Measurements from ENCODE around the gene HSPA9. TPM values are rescaled to one million over a fixed set of nuclear protein-coding genes. Genes with fewer than 3 reads are reported as not detected.

HSPA9 gene
- total and polyA plus RNA-seq, 2 of the 13 experiments (the other 11 are each of a cell fraction or from before 2014, with no cell fraction given): 165 to 478 TPM

DNA sequence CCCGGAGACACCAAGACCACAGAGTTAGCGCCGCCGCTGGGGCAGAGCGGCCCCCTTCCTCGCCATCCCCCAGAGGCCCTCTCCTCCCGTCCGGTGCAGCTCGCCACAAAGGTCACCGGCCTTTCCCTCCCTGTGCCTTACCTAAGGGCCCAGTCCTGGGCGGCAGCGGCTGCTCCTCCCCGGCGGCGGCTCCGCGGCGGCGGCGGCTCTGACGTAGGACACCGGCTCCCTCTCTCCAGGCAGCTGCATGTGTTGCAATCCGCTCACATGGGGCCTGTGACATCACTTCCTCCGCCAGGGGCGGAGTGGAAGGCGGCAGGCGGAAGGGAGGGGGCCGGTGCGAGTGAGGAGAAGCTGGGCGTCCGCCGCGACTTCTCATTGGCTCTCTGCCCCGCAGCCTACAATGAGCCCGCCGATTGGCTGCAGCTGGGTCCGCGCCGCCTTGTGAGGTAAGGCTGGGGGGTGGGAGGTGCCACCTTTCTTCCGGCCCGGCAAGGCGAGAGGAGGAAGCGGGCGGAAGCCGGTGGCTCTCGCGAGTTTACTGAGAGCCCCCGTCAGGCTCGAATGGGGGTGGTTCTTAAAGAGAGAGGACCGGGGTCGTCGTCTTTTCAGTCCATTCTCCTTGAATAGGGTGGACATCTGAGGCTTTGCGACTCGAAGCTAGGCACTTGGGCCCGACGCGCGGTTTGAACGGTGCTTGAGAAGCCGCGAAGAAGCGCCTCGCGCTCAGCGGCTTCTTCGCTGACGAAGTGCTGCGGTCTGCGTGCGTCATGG lies 32.1 kb downstream of the HSPA9 start, which contains the start of gene ETF1 (continued):
- TF ChIP-seq ARNT2 (CRISPR knock-in tag; IDR thresholded peaks at IDR 0.05; ENCODE audit: low read depth) (peak; percentile 75), GABPA (IDR thresholded peaks at IDR 0.05; ENCODE audit: low read depth, low read length) (peak; percentile 84), GABPA (CRISPR knock-in tag; IDR thresholded peaks at IDR 0.05; ENCODE audit: low read depth) (peak; percentile 94), LRRFIP1 (CRISPR knock-in tag; conservative IDR thresholded peaks at IDR 0.05) (no peak), KAT2B (IDR thresholded peaks at IDR 0.05; ENCODE audit: borderline replicate concordance, low read depth, low read length) (no peak), MIER2 (CRISPR knock-in tag; IDR thresholded peaks at IDR 0.05) (0 out of 2 replicates have a peak, but pooled peaks have one; percentile 10), CBX1 (IDR thresholded peaks at IDR 0.05; ENCODE audit: low read depth) (no peak), MLX (CRISPR knock-in tag; IDR thresholded peaks at IDR 0.05) (0 out of 2 replicates have a peak, but pooled peaks have one; percentile 32), ZNF75D (CRISPR knock-in tag; IDR thresholded peaks at IDR 0.05; ENCODE audit: borderline replicate concordance) (no peak), KLF13 (CRISPR knock-in tag; IDR thresholded peaks at IDR 0.05) (no peak), NR0B2 (CRISPR knock-in tag; IDR thresholded peaks at IDR 0.05) (0 out of 2 replicates have a peak, but pooled peaks have one; percentile 5), POGK (CRISPR knock-in tag; conservative IDR thresholded peaks at IDR 0.05) (peak; percentile 92; the same call in 1 of the 2 replicates), RARG (CRISPR knock-in tag; IDR thresholded peaks at IDR 0.05; ENCODE audit: low read depth) (no peak), ZNF253 (CRISPR knock-in tag; IDR thresholded peaks at IDR 0.05; ENCODE audit: borderline replicate concordance) (no peak), RXRB (CRISPR knock-in tag; IDR thresholded peaks at IDR 0.05; ENCODE audit: borderline replicate concordance) (no peak; the same call in 1 of the 2 replicates), ZNF256 (CRISPR knock-in tag; conservative IDR thresholded peaks at IDR 0.05) (no peak), MEIS1 (CRISPR knock-in tag; IDR thresholded peaks at IDR 0.05; ENCODE audit: borderline replicate concordance) (peak; percentile 67; the same call in 1 of the 2 replicates), SP1 (IDR thresholded peaks at IDR 0.05) (no peak), SP1 (CRISPR knock-in tag; IDR thresholded peaks at IDR 0.05) (peak; percentile 62), ZIK1 (CRISPR knock-in tag; IDR thresholded peaks at IDR 0.05; ENCODE audit: borderline replicate concordance, low read depth) (peak; percentile 56; the same call in 1 of the 2 replicates), PITX1 (CRISPR knock-in tag; IDR thresholded peaks at IDR 0.05) (peak; percentile 42; the same call in 1 of the 2 replicates), ZNF878 (CRISPR knock-in tag; IDR thresholded peaks at IDR 0.05) (peak; percentile 18; the same call in 1 of the 2 replicates), ZNF383 (CRISPR knock-in tag; IDR thresholded peaks at IDR 0.05; ENCODE audit: borderline replicate concordance) (peak; percentile 29; the same call in 1 of the 2 replicates)
- TF ChIP-seq, protein P1, sequence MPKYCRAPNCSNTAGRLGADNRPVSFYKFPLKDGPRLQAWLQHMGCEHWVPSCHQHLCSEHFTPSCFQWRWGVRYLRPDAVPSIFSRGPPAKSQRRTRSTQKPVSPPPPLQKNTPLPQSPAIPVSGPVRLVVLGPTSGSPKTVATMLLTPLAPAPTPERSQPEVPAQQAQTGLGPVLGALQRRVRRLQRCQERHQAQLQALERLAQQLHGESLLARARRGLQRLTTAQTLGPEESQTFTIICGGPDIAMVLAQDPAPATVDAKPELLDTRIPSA (CRISPR knock-in tag; IDR thresholded peaks at IDR 0.05; ENCODE audit: borderline replicate concordance): no peak
